ENCODE data around the gene TAF10. TPM values are rescaled to one million over a fixed set of nuclear protein-coding genes. Genes with fewer than 3 reads are reported as not detected.

The TAF10 gene
- total RNA-seq, 2 donors from 2014 or later, result 85.9 to 107 TPM

DNA sequence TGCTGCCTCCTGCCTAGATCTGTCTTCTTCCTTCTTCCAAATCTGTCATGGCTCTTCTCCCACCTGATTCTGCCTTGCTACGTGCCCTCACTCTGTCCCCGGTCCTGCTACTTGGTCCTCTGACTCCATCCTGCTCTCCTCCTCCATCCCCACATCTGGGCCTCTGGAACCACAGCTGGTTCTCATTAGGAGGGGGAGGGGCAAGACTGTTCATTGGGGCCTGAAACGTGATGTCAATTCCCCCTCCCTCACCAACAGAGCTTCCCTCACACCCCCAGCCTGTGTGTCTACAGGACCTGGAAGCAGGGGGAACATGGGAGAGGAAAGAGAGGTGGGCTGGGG lies 34.5 kb upstream of the TAF10 start:
- intact Hi-C loops (cut with DNase I), result no loop called here
- DNase-seq (ENCODE audit: low spot score), result no peak

DNA sequence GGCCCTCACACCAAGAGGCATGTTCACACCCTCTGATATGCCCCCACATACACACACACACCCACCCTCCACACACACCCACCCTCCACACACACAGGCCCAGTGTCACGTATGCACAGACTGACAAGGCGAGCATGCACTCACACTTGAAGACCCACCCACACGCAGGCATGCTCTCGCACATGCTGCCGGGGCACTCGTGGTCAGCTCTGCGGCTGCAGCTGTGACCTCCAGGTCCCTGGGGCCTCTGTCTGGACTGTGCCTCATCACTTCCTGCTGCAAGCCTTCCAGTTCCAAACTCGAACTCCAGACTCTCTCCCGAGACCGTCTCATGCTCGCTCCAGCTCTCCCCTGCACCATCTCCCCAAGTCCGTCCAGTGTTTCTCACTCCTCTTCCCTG lies 34.1 kb upstream of the TAF10 start:
- DNase-seq (ENCODE audit: low spot score), result peak; percentile 93
- intact Hi-C loops (cut with DNase I), result no loop called here

DNA sequence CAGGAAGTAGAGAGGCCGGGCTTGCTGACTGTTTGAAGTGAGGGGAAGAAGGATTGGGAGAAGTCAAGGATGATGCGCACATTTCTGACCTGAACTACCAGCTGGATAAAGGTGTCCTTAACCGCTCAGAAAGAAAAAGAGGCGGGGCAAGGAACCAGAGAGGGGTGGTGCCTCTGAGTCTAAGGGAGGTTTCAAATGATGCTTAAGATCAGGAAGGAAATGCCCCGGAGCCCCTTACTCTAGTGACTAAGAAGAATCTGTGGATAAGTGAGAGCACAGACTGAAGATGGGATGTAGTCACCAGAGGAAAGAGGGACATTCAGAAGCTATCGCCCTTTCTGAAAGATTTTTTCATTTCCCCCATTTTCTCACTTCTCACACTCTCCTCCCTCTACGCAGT lies 30.9 kb upstream of the TAF10 start:
- intact Hi-C loops (cut with DNase I), result no loop called here
- DNase-seq (ENCODE audit: low spot score), result no peak

DNA sequence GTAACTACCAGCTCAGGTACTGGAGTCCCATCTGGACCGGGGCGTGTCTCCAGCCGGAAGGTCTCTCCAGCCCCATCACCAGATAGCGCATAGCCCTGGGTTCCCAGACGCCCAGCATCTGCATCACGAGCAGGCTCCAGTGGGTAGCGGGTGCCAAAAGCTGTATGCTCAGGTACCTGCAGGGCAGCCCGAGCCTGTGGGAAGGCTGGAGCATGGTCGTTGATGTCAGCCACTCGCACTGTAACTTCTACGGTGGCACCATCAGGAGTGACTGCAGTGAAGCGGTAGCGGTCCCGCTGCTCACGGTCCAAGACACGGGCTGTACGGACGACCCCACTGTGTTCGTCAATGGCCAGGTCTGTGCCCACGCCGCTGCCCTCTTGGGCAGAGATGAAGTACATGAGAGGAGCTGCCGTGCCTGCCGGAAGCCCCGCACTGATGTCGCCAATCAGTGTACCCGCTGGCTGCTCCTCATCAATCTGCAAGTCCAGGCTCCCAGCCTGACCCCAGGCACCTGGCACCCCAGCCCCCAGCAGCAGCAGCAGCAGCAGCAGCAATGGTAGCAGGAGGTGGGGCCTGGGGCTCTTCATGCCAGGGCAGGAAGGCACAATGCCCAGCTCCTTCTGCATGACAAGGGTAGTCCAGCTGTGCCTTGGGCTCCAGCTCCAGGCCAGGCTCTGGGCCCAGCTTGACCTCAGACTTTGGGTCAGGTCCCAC lies 29.1 kb upstream of the TAF10 start:
- DNase-seq (ENCODE audit: low spot score), result no peak
- intact Hi-C loops (cut with DNase I), result no loop called here

DNA sequence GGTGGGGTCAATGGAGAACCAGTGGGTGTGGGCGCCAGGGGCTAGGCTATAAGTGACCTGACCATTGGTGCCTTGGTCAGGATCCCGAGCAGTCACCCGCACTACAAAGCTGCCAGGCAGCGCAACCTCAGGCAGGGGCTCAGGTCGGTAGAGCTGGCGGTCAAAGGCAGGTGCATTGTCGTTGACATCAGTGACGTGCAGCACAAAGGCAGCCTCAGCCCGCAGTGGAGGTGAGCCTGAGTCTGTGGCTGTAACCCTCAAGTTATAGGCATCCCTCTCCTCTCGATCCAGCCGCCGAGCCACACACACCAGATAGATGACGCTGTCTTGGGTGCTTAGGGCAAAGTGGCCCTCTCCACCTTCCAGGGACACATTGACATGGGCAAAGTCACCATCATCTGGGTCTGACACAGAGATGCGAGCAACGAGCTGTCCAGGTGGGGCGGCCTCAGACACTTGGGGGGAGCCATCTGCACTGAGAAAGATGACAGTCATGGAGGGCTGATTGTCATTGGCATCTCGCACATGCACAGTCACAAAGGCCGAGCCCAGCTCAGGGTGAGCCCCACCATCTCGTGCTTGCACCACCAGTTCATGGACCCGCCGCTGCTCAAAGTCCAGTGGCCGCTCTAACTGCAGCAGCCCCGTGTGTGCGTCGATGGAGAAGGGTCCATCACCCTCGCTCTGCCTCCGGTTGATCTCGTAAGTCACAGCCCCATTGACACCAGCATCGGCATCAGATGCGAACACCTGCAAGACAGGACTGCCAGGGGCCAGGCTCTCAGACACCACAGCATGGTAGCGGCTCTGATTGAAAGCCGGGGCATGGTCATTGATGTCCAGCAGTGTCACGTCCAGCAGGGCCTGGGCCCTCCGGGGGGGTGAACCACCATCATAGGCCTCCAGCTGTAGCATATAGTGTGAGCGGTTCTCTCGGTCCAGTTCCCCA lies 28.3 kb upstream of the TAF10 start:
- intact Hi-C loops (cut with DNase I), result no loop called here
- no peak for DNase-seq (ENCODE audit: low spot score)

DNA sequence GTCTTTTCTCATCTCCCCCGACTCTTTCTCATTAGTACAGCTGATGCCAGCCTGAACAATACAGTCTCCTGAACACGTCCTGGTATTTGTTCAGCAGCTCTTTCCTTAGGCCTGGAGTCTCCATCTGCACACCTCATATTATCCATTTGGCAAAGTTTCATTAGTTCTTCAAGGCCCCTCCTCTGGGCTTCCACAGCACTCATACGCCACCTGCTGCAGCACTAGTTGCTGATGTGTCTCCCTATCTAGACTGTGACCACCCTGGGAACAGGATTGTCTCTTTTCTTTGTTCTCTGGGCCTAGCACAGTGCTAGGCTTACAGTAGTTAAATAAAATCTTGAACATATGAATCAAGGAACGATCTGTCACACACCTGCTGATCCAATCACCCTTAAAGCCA lies 26.4 kb upstream of the TAF10 start:
- intact Hi-C loops (cut with DNase I), result no loop called here

DNA sequence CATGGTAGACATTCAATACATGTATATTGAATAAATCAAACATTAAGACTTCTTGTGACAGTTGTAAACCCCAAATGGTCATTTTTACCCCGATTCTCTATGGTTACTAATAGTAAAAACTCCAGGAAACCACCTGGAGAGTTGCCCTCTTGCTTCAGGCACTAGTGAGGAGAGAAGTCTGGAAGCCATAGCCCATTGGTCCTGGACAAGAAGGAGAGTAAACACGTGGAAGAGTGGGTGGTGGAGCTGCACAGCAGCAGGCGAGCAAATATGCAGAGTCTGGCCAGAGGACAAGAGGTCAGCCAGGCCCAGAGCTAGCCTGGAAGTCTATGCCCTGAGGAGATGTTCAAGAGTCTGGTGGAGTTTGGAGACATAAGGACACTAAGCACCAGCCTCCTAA lies 25.9 kb upstream of the TAF10 start:
- intact Hi-C loops (cut with DNase I), result loop anchor here in 1 of 2 donors (1.0 kb wide), 1 partner anchor 45 kb away; no protein-coding TSS in a partner anchor
- DNase-seq (ENCODE audit: low spot score), result no peak

More for the DNA sequence above, 26.4 kb upstream of the TAF10 start:
- DNase-seq (ENCODE audit: low spot score), result no peak

DNA sequence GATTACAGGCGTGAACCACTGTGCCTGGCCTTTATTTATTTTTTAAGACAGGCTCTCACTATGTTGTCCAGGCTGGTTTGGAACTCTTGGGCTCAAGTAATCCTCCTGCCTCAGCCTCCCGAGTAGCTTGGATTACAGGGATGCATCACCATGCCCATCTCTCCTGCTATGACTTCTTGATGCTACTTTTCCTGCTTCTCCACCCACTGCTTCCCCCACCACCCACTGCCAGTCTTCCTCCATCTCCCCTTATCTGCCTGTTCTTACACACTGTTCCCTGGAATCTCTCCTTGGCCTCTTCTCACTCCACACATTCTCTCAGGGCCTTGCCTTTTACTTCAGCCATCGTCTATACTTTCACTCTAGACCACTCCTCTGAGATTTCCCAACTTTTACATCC lies 24.5 kb upstream of the TAF10 start:
- intact Hi-C loops (cut with DNase I), result no loop called here
- DNase-seq (ENCODE audit: low spot score), result no peak

DNA sequence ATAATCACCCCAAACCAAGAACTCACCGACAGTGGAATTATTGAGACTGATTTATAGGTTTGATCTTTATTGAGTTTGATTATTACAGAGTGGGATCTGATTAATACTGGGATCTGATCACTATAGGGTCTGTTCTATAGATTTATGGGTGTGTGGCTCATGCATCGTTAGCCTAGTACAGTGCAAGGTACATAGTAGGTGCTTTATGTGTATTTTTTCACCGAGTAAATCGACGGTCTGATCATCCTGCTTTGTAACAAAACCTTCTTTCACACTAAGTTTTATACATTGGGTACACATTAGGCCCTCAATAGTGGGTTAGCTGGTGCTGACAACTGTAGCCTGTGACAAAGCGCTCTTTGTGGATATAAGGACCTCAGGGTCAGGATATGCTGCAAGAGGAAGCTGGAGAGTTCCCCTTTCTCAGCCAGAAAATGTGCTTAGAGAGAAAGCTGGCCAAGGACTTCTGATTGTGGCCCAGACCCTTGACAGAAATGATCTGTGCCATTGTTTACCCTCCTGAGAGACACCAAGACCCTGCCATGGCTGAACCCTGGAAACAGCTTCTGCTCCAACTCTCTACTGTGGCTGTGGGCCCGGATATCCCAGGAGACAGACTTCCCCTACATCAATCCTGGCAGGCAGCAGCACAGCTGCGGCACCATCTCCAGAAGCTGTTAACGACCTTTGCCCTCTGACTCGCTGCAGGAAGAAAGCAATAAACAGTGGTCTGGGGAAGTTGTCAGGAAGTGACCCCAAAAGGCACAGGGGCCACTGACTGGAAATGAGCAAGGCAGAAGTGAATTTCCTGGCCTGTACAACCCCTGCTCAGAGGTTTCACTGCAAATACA lies 23.3 kb upstream of the TAF10 start:
- DNase-seq (ENCODE audit: low spot score), result no peak
- intact Hi-C loops (cut with DNase I), result no loop called here

DNA sequence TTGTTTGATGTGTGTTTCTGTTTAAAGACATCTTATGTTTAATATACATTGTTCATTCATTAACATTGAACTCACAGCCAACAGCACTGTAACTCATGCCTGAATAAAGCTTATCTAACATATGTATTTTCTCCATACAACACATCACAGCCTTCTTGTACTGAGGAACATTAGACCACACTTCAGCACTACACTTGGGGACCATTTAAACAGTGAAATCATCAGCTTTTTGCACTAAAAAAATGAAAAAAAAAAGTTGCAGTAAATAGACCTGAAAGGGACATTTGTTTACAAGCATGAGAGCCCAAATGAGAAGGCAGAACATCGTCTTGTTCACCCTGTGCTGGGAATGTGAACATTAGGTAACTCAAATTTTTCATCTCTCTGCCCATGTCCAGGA lies 22.5 kb upstream of the TAF10 start:
- intact Hi-C loops (cut with DNase I), result no loop called here
- DNase-seq (ENCODE audit: low spot score), result no peak

DNA sequence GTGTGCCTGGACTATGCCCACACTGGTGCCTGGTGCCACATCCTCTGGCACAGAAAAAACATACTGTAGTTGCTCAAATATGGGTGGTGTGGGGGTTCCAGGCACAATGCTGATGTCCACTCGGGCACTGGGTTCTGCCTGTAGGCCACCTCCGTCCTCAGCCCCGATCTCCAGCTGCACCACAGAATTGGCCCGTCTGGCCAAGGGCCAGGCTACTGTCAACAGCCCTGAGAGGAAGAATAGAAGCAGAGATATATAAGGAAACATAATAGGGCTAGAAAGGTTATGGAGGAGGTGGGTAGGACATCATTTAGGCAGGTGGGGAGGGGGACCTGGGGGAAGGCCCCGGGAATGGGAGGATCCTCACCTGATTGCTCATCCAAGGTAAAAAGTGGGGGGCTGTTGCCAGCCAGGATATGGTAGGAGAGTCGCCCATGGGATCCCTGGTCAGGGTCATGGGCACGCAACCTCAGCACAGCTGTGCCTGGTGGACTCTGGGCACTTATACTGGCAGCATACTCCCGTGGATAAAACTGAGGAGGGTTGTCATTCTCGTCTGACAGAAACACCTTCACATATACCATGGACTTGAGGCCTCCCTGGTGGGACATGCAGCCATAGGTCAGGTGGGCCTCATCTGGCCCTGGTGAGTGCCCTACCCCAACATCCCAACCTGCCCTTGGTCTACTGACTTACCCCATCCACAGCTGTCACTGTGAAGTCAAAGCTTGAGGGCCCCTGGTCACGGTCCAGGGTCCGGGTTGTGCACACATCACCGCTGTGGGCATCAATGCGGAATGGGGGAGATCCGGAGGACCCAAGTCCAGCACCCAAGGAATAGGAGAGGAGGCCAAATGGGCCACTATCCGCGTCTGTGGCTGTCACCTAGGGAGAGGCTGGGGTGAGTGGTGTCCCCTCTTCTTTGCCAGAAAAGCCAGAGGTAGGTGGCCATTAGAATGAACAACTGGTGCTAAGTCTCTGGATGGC lies 21.7 kb upstream of the TAF10 start:
- intact Hi-C loops (cut with DNase I), result no loop called here
- DNase-seq (ENCODE audit: low spot score), result no peak

DNA sequence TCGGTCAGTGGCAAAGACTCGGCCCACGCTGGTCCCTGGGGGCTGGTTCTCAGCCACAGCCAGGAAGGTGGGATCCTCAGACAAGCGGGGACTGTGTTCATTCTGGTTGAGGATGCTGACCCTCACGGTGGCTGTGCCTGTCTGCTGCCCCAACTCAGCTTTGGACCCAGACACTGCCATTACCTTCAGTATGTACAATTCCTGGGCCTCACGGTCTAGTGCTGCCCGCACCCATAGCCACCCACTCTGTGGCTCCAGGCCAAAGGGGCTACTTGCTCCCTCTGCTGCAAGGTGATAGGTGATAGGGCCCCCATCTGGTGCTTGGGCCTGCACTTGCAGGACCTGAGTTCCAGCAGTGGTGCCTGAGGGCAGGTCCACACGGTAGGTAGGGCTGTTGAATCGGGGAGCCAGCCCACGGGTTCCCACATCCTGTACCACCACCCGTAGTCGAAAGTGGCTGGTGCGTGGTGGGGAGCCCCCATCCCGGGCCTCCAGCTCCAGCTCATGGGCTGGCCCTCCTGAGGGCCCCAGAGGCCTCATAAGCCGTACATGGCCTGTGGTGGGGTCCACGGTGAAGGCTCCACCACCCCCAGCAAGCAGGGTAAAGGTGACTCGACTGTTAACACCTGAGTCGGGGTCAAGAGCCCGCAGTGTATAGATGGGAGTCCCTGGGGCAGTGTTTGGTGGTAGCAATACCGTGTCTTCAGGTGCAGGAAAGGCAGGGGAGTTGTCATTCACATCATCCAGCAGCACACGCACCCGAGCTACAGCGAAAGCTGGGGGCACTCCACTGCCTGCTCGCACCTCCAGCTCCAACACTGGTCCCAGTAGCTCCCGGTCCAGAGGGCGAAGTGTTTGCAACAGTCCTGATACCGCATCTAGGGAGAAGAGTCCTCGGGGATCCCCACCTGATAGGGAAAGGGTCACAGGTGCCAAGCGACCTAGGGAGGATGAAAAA lies 20.4 kb upstream of the TAF10 start:
- intact Hi-C loops (cut with DNase I), result no loop called here
- DNase-seq (ENCODE audit: low spot score), result no peak

DNA sequence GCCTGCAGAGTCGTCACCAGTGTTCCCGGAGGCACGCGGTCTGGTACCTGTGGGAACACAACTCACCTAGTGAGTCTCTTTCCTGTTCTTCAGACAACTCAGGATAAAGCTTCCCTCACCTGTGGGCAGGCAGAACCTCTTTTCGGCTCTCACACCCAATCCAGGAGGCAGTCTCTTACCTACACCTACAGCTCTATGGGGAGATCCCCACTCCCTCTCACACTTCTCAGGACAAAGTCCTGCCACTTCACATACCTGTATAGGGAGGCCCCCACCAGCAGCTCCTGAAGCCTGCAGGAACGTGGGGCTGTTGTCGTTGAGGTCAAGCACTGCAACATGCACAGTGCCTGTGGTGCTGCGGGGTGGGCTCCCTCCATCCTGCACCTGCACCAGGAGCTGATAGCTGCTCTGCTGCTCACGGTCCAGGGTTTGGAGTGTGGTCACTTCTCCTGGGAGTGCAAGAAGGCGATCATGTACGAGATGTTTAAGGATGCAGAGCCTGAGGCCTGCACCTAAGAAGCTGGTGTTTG lies 19.4 kb upstream of the TAF10 start:
- no peak for DNase-seq (ENCODE audit: low spot score)
- intact Hi-C loops (cut with DNase I), result no loop called here

DNA sequence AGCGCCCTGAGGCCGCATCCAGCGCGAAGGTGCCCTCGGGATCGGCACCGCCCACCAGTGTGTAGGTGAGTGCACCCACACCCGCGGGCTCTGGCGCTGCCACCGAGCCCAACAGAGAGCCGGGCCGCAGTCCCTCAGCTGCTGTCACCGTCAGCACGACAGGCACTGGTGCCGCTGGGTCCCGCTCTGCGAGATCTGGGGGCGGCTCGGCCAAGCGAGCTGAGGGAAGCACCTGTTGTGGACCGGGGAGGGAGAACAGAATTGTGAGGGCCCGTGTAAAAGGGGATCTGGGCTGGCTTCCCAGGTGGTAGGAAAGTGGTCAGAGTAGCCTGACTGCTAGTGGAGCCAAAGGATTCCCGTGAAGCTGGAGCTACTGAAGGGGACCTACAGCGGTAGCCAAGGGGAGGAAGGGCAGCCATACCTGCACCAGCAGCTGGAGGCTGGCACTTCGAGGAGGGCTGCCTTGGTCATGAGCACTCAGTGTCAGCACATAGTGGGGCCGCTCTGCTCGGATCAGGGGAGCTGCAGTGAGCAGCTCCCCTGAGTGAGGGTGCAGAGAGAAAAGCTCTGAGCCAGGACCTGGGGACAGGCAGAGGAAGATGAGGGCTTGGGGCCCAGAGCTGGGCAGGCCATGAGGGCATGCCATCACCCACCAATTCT lies 18.7 kb upstream of the TAF10 start:
- DNase-seq (ENCODE audit: low spot score), result no peak
- intact Hi-C loops (cut with DNase I), result no loop called here

DNA sequence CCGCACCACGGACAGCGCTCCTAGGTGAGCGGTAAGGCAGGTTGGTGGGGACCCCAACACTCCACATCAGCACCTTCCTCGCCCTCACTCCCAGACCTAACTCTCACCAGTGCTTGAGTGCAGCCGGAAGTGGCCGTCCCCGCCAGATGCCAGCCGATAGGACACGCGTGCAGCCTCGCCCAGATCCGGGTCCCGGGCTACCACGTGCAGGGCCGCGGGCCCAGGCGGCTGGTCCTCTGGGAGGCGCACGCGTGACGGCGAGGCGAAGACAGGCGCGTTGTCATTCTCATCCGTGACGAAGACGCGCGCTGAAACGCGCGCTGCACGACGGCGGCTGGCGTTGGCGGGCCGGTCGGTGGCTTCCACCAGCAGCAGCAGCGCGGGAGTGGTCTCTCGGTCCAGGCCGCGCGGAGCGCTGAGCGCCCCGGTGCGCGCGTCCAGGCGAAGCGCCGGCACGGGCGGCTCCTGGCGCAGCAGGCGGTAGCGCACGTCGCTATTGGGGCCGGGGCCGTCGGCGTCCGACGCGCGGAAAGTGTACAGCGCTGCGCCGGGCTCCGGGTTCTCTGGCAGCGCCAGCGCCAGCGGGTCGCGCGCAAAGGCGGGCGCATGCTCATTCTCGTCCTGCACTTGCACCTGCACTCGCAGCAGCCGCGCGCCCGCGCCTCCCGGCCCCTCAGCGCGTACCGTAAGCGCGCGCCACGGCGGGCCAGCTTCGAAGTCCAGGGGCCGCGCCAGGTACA lies 18.0 kb upstream of the TAF10 start:
- intact Hi-C loops (cut with DNase I), result no loop called here
- no peak for DNase-seq (ENCODE audit: low spot score)

DNA sequence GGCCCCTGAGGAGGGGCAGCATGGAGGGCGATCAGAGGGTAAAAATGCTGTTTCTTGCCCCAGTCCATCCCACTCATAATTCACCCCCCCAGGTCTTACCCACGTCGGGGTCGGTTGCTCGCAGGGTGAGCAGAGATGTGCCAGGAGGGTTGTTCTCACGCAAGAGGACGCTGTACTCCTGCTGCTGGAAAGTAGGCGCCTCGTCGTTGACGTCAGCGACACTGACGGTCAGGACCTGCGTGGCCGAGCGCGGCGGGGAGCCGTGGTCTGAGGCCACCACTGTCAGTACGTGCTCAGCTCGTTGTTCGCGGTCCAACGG lies 17.5 kb upstream of the TAF10 start:
- intact Hi-C loops (cut with DNase I), result no loop called here
- DNase-seq (ENCODE audit: low spot score), result no peak
